NB4 (cell line): Measurements from ENCODE around the gene ZNF69.

Experiments used
- CTCF ChIP-seq: IDR thresholded peaks from one replicate; pipeline ENCODE4 v1.5.1; 2012; ENCODE audit warnings: low read depth, low read length
- POLR2A ChIP-seq: IDR thresholded peaks from 2 replicates; pipeline ENCODE4 v1.6.1; 2011; ENCODE audit warnings: mild to moderate bottlenecking; ENCODE audit not compliant: insufficient read length; ENCODE audit errors: extremely low read depth

DNA sequence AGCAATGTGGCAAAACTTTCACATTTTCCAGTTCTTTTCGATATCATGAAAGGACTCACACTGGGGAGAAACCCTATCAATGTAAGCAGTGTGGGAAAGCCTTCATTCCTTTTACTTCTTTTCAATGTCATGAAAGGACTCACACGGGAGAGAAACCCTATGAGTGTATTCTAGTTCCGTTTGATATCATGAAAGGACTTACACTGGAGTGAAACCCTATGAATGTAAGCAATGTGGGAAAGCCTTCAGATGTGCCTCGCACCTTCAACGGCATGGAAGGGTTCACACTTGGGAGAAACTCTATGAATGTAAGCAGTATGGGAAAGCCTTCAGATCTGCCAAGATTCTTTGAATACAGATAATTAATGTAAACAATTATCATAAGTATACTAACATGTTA, 62.7 kb downstream of the ZNF69 start:
- TF ChIP-seq POLR2A (no peak), CTCF (no peak)
